B cell (primary cell): ENCODE measurements around the gene SETBP1.

Source experiments
- EZH2 ChIP-seq: IDR thresholded peaks from 2 replicates; pipeline ENCODE4 v1.6.1; 2012; ENCODE audit warnings: borderline replicate concordance, low read depth, mild to moderate bottlenecking, moderate library complexity, low read length; ENCODE audit not compliant: insufficient read depth, poor library complexity, severe bottlenecking
- TF ChIP-seq, protein P1 (sequence below): fragments of 200-600 bp; IDR thresholded peaks from one replicate; pipeline ENCODE4 v1.8.0; 2022; ENCODE audit warnings: antibody characterized with exemption, mild to moderate bottlenecking

DNA sequence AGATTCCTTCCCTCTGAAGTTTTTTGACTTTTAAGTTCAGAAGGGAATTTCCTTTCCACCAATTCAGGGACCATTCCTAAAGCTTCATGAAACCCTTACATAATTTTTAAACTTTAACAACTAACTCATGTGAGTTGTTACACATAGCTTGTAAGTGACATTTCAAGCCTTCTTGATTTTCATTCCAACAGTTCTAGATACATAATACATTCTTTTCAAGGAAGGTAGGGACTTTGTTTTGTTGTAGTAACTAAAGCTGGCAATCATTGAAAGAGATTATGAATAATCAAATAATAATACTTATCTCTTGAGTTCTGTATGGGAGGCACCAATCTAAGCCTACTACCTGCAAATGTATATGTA lies 45.4 kb downstream of the SETBP1 start:
- TF ChIP-seq, protein P1, sequence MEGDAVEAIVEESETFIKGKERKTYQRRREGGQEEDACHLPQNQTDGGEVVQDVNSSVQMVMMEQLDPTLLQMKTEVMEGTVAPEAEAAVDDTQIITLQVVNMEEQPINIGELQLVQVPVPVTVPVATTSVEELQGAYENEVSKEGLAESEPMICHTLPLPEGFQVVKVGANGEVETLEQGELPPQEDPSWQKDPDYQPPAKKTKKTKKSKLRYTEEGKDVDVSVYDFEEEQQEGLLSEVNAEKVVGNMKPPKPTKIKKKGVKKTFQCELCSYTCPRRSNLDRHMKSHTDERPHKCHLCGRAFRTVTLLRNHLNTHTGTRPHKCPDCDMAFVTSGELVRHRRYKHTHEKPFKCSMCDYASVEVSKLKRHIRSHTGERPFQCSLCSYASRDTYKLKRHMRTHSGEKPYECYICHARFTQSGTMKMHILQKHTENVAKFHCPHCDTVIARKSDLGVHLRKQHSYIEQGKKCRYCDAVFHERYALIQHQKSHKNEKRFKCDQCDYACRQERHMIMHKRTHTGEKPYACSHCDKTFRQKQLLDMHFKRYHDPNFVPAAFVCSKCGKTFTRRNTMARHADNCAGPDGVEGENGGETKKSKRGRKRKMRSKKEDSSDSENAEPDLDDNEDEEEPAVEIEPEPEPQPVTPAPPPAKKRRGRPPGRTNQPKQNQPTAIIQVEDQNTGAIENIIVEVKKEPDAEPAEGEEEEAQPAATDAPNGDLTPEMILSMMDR, result no peak
- TF ChIP-seq EZH2, result no peak
